GM23248 (cell line): ENCODE data around the gene HMGB2.

Experiments used
- EZH2 ChIP-seq: fragments of 200-600 bp; sonication (generic); IDR thresholded peaks from 2 replicates; pipeline ENCODE4 v1.6.1; 2018; ENCODE audit warnings: antibody characterized with exemption, mild to moderate bottlenecking; ENCODE audit not compliant: insufficient read depth, poor library complexity, severe bottlenecking
- EZH2phosphoT487 ChIP-seq: fragments of 200-600 bp; sonication (generic); IDR thresholded peaks from 2 replicates; pipeline ENCODE4 v1.6.1; 2018; ENCODE audit warnings: antibody characterized with exemption, moderate library complexity, mild to moderate bottlenecking, low read depth; ENCODE audit not compliant: insufficient read depth

GRCh38 chr4:173314715-173315114, 19.4 kb downstream of the HMGB2 start:
- TF ChIP-seq EZH2 = no peak
- no peak for TF ChIP-seq EZH2phosphoT487
